WTC11 (cell line): ENCODE results near the gene NECTIN1.

Experiments used
- ATF1 ChIP-seq: sonication (generic); formaldehyde crosslinking; IDR thresholded peaks from 2 replicates; pipeline ENCODE4 v1.8.1; 2023; ENCODE audit warnings: mild to moderate bottlenecking, moderate library complexity, missing genetic modification reagents
- CBFB ChIP-seq: sonication (generic); formaldehyde crosslinking; IDR thresholded peaks from 2 replicates; pipeline ENCODE4 v1.8.1; 2022; ENCODE audit warnings: mild to moderate bottlenecking, low read depth, missing genetic modification reagents
- CREB1 ChIP-seq: sonication (generic); formaldehyde crosslinking; IDR thresholded peaks from 2 replicates; pipeline ENCODE4 v1.8.0; 2023; ENCODE audit warnings: mild to moderate bottlenecking, missing genetic modification reagents
- CTCF ChIP-seq: fragments of 200-600 bp; IDR thresholded peaks from 2 replicates; pipeline ENCODE4 v1.8.0; 2022; ENCODE audit warnings: antibody characterized with exemption
- E2F1 ChIP-seq: sonication (generic); formaldehyde crosslinking; IDR thresholded peaks from 2 replicates; pipeline ENCODE4 v1.8.0; 2022; ENCODE audit warnings: mild to moderate bottlenecking, missing genetic modification reagents
- NR1H2 ChIP-seq: sonication (generic); formaldehyde crosslinking; IDR thresholded peaks from 2 replicates; pipeline ENCODE4 v1.9.0; 2021; ENCODE audit warnings: mild to moderate bottlenecking, moderate library complexity, missing genetic modification reagents
- PRDM15 ChIP-seq: sonication (generic); formaldehyde crosslinking; IDR thresholded peaks from 2 replicates; pipeline ENCODE4 v1.8.0; 2022; ENCODE audit warnings: missing genetic modification reagents
- RELA ChIP-seq: sonication (generic); formaldehyde crosslinking; IDR thresholded peaks from 2 replicates; pipeline ENCODE4 v1.8.1; 2022; ENCODE audit warnings: missing genetic modification reagents, mild to moderate bottlenecking, borderline replicate concordance
- ZNF423 ChIP-seq: fragments of 250-450 bp; sonication (Bioruptor Pico); IDR thresholded peaks from 2 replicates; pipeline ENCODE4 v2.1.2; 2022; ENCODE audit warnings: mild to moderate bottlenecking, moderate library complexity
- TF ChIP-seq, protein P1 (sequence below): sonication (generic); formaldehyde crosslinking; IDR thresholded peaks from 2 replicates; pipeline ENCODE4 v1.8.0; 2022; ENCODE audit warnings: mild to moderate bottlenecking, missing genetic modification reagents
- TF ChIP-seq, protein P2 (sequence below): sonication (generic); formaldehyde crosslinking; IDR thresholded peaks from 2 replicates; pipeline ENCODE4 v1.8.0; 2023; ENCODE audit warnings: missing genetic modification reagents
- TF ChIP-seq, protein P3 (sequence below): sonication (generic); formaldehyde crosslinking; IDR thresholded peaks from 2 replicates; pipeline ENCODE4 v1.8.1; 2022; ENCODE audit warnings: missing genetic modification reagents, borderline replicate concordance

GRCh38 chr11:119671561-119672015 lies 57.4 kb downstream of the NECTIN1 start:
- TF ChIP-seq ZNF423 (CRISPR knock-in tag) = no peak
- TF ChIP-seq, protein P1, sequence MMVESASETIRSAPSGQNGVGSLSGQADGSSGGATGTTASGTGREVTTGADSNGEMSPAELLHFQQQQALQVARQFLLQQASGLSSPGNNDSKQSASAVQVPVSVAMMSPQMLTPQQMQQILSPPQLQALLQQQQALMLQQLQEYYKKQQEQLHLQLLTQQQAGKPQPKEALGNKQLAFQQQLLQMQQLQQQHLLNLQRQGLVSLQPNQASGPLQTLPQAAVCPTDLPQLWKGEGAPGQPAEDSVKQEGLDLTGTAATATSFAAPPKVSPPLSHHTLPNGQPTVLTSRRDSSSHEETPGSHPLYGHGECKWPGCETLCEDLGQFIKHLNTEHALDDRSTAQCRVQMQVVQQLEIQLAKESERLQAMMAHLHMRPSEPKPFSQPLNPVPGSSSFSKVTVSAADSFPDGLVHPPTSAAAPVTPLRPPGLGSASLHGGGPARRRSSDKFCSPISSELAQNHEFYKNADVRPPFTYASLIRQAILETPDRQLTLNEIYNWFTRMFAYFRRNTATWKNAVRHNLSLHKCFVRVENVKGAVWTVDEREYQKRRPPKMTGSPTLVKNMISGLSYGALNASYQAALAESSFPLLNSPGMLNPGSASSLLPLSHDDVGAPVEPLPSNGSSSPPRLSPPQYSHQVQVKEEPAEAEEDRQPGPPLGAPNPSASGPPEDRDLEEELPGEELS = no peak
- TF ChIP-seq ATF1 (CRISPR knock-in tag) = no peak
- no peak for TF ChIP-seq CREB1 (CRISPR knock-in tag)
- no peak for TF ChIP-seq CTCF
- TF ChIP-seq, protein P2, sequence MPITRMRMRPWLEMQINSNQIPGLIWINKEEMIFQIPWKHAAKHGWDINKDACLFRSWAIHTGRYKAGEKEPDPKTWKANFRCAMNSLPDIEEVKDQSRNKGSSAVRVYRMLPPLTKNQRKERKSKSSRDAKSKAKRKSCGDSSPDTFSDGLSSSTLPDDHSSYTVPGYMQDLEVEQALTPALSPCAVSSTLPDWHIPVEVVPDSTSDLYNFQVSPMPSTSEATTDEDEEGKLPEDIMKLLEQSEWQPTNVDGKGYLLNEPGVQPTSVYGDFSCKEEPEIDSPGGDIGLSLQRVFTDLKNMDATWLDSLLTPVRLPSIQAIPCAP (CRISPR knock-in tag) = no peak
- TF ChIP-seq RELA (CRISPR knock-in tag) = no peak
- no peak for TF ChIP-seq CBFB (CRISPR knock-in tag)
- no peak for TF ChIP-seq PRDM15 (CRISPR knock-in tag)
- no peak for TF ChIP-seq NR1H2 (CRISPR knock-in tag)
- TF ChIP-seq, protein P3, sequence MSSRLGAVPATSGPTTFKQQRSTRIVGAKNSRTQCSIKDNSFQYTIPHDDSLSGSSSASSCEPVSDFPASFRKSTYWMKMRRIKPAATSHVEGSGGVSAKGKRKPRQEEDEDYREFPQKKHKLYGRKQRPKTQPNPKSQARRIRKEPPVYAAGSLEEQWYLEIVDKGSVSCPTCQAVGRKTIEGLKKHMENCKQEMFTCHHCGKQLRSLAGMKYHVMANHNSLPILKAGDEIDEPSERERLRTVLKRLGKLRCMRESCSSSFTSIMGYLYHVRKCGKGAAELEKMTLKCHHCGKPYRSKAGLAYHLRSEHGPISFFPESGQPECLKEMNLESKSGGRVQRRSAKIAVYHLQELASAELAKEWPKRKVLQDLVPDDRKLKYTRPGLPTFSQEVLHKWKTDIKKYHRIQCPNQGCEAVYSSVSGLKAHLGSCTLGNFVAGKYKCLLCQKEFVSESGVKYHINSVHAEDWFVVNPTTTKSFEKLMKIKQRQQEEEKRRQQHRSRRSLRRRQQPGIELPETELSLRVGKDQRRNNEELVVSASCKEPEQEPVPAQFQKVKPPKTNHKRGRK (CRISPR knock-in tag) = no peak
- TF ChIP-seq E2F1 = no peak
